Hippocampal formation (tissue), 2 donors: ENCODE data around the gene TMEM147.
A peak's percentile ranks its signal among the peaks of the same experiment; 100 is the strongest.

Experiments used
- DNase-seq, 2 donors: peaks; one replicate each; lab custom pipeline; 2025; lab: John Stamatoyannopoulos, UW

TMEM147 gene

GRCh38 chr19:35546532-35546931 lies 1.1 kb downstream of the TMEM147 start:
- no peak for DNase-seq

- peak; percentile 7 to 52 for DNase-seq
These were observed 3.9 kb downstream of the TMEM147 start for GRCh38 chr19:35549174-35549788.

- no peak for DNase-seq
These were observed 4.6 kb downstream of the TMEM147 start for GRCh38 chr19:35549879-35550523.

GRCh38 chr19:35551091-35551810 lies 5.8 kb downstream of the TMEM147 start:
- DNase-seq, result no peak

GRCh38 chr19:35552534-35553384 lies 7.3 kb downstream of the TMEM147 start:
- no peak for DNase-seq

GRCh38 chr19:35553385-35554000 lies 8.1 kb downstream of the TMEM147 start:
- no peak for DNase-seq

GRCh38 chr19:35554076-35554475 lies 8.7 kb downstream of the TMEM147 start:
- DNase-seq, result no peak

- no peak for DNase-seq
These were observed 10.0 kb downstream of the TMEM147 start for GRCh38 chr19:35555301-35556005.

- no peak for DNase-seq
These were observed 10.7 kb downstream of the TMEM147 start for GRCh38 chr19:35556025-35556590.

GRCh38 chr19:35556846-35557538 lies 11.6 kb downstream of the TMEM147 start:
- no peak for DNase-seq

- DNase-seq, result peak in 1 of 2 donors; percentile 15
These were observed 12.3 kb downstream of the TMEM147 start for GRCh38 chr19:35557539-35558399.

- no peak for DNase-seq
These were observed 13.2 kb downstream of the TMEM147 start for GRCh38 chr19:35558400-35559280.

GRCh38 chr19:35559281-35559659 lies 13.8 kb downstream of the TMEM147 start:
- no peak for DNase-seq

GRCh38 chr19:35559781-35560180 lies 14.4 kb downstream of the TMEM147 start:
- no peak for DNase-seq

- DNase-seq, result no peak
These were observed 14.8 kb downstream of the TMEM147 start for GRCh38 chr19:35560271-35560670.

GRCh38 chr19:35560677-35561076 lies 15.3 kb downstream of the TMEM147 start:
- no peak for DNase-seq

GRCh38 chr19:35561436-35561835 lies 16.0 kb downstream of the TMEM147 start:
- DNase-seq, result no peak

GRCh38 chr19:35562336-35562735 lies 16.9 kb downstream of the TMEM147 start:
- no peak for DNase-seq
